Thoracic aorta (tissue), 2 donors: ENCODE results near the gene EIF4E3. TPM values are rescaled to one million over a fixed set of nuclear protein-coding genes. Genes with fewer than 3 reads are reported as not detected.

Source experiments
- ATAC-seq: fragments of 150-250 bp; one replicate; pipeline ENCODE4 v1.8.0; 2017; ENCODE audit warnings: low read depth; ENCODE audit not compliant: insufficient number of reproducible peaks, low FRiP score
- DNase-seq: peaks from one replicate; pipeline ENCODE4 v3.0.0-alpha.2; 2020; ENCODE audit warnings: low spot score
- H3K27ac ChIP-seq, 2 donors: fragments of 200-600 bp; sonication (generic); 1 replicate in 1 of 2; 2 replicates in 1 of 2; pipeline ENCODE4 v1.5.1; 2016; ENCODE audit warnings: mild to moderate bottlenecking in 2 of 2, moderate library complexity in 2 of 2
- H3K27me3 ChIP-seq: fragments of 200-600 bp; sonication (generic); replicated peaks from 2 replicates; pipeline ENCODE4 v1.6.0; 2016; ENCODE audit warnings: mild to moderate bottlenecking; ENCODE audit not compliant: insufficient read depth
- H3K36me3 ChIP-seq: fragments of 200-600 bp; sonication (generic); one replicate; pipeline ENCODE4 v1.5.1; 2016
- H3K4me1 ChIP-seq, 2 donors: fragments of 200-600 bp; sonication (generic); 1 replicate in 1 of 2; 2 replicates in 1 of 2; pipeline versions ENCODE4 v1.5.1 to v1.6.0; 2016; ENCODE audit warnings: low read depth in 2 of 2, mild to moderate bottlenecking in 1 of 2; ENCODE audit not compliant: control insufficient read depth in 1 of 2
- H3K4me3 ChIP-seq: fragments of 200-600 bp; sonication (generic); 2 replicates; pipeline ENCODE4 v1.5.1; 2016; ENCODE audit warnings: mild to moderate bottlenecking
- H3K9me3 ChIP-seq: fragments of 200-600 bp; sonication (generic); 2 replicates; pipeline ENCODE4 v1.5.1; 2016
- CTCF ChIP-seq: fragments of 200-600 bp; sonication (generic); IDR thresholded peaks from one replicate; pipeline ENCODE4 v1.5.1; 2019; ENCODE audit warnings: antibody characterized with exemption
- total RNA-seq, 2 donors: library from RNA; depleted of rRNA; stranded (reverse); fragments of >200 nt; gene quantifications; one replicate each; pipeline versions ENCODE4 v1.1.0 to v1.2.3, GENCODE V29; 2016

EIF4E3 gene
- total RNA-seq, 2 donors from 2014 or later: 8.8 to 12.1 TPM

- no peak for ATAC-seq
Measured at GRCh38 chr3:71724171-71724453, 1.1 kb downstream of the EIF4E3 start.

GRCh38 chr3:71723452-71724170, 1.6 kb downstream of the EIF4E3 start:
- peak overlapping the region; percentile 96 for H3K4me3 ChIP-seq
- no peak overlapping the region for H3K27ac ChIP-seq
- H3K36me3 ChIP-seq: no peaks in the 10 kb centered on the region

More at GRCh38 chr3:71724171-71724453, 1.1 kb downstream of the EIF4E3 start:
- TF ChIP-seq CTCF: no peak
- Histone ChIP-seq H3K36me3 (no peaks in the 10 kb centered on the region), H3K9me3 (no peaks in the 10 kb centered on the region), H3K27me3 (no peaks in the 10 kb centered on the region), H3K27ac (no peak overlapping the region), H3K4me3 (peak overlapping the region; percentile 96), H3K4me1 (peaks cover 8 to 12% of the 10 kb centered on the region in 2 donors)
- no peak for DNase-seq

GRCh38 chr3:71722693-71723092, 2.5 kb downstream of the EIF4E3 start:
- Histone ChIP-seq H3K27me3 (no peaks in the 10 kb centered on the region), H3K36me3 (no peaks in the 10 kb centered on the region), H3K4me1 (peaks cover 8 to 12% of the 10 kb centered on the region in 2 donors), H3K9me3 (no peaks in the 10 kb centered on the region), H3K4me3 (no peak overlapping the region), H3K27ac (no peak overlapping the region)
- TF ChIP-seq CTCF: no peak
- no peak for ATAC-seq
- no peak for DNase-seq

More at GRCh38 chr3:71723452-71724170, 1.6 kb downstream of the EIF4E3 start:
- Histone ChIP-seq H3K9me3 (no peaks in the 10 kb centered on the region), H3K4me1 (peaks cover 8 to 12% of the 10 kb centered on the region in 2 donors), H3K27me3 (no peaks in the 10 kb centered on the region)
- ATAC-seq (no peak), DNase-seq (no peak)
- TF ChIP-seq CTCF: no peak

- ATAC-seq: no peak
- H3K4me3 ChIP-seq: no peak overlapping the region
- H3K36me3 ChIP-seq: no peaks in the 10 kb centered on the region
- no peak for TF ChIP-seq CTCF
- H3K27ac ChIP-seq: no peak overlapping the region
- H3K9me3 ChIP-seq: no peaks in the 10 kb centered on the region
- no peak for DNase-seq
- H3K27me3 ChIP-seq: no peaks in the 10 kb centered on the region
- peaks cover 8 to 12% of the 10 kb centered on the region in 2 donors for H3K4me1 ChIP-seq
Measured at GRCh38 chr3:71721651-71722157, 3.5 kb downstream of the EIF4E3 start.

- H3K27me3 ChIP-seq: no peaks in the 10 kb centered on the region
- H3K4me1 ChIP-seq: peaks cover 8 to 12% of the 10 kb centered on the region in 2 donors
- no peaks in the 10 kb centered on the region for H3K36me3 ChIP-seq
- H3K9me3 ChIP-seq: no peaks in the 10 kb centered on the region
- no peak for DNase-seq
- no peak overlapping the region for H3K4me3 ChIP-seq
- TF ChIP-seq CTCF: no peak
- no peak overlapping the region for H3K27ac ChIP-seq
- no peak for ATAC-seq
Measured at GRCh38 chr3:71721002-71721401, 4.2 kb downstream of the EIF4E3 start.
